Activated CD8-positive, alpha-beta T cell treated with anti-CD3 and anti-CD28 coated beads for 36 hours (primary cell): ENCODE results near the gene ADAMTS13. TPM values are rescaled to one million over a fixed set of nuclear protein-coding genes. Genes with fewer than 3 reads are reported as not detected.

Source experiments
- ATAC-seq: fragments of 200-7000 bp; cut with Tn5 transposase; one replicate; pipeline ENCODE4 v1.10.0; 2021; ENCODE audit warnings: mild to moderate bottlenecking, moderate library complexity
- CTCF ChIA-PET: fragments of 350-600 bp; sonication (Branson Sonifier 250); formaldehyde crosslinking; loops from one replicate; lab custom pipeline; 2021; ENCODE audit warnings: antibody characterized with exemption; lab: Charles Lee
- POLR2A ChIA-PET: fragments of 350-600 bp; sonication (Branson Sonifier 250); formaldehyde crosslinking; loops from one replicate; lab custom pipeline; 2021; ENCODE audit warnings: antibody characterized with exemption; lab: Charles Lee
- DNase-seq: peaks from one replicate; pipeline ENCODE4 v3.0.0-alpha.2; 2020
- H3K27ac Mint-ChIP-seq: one replicate; pipeline ENCODE4 v1.8.0; 2021; ENCODE audit warnings: mild to moderate bottlenecking, mixed read lengths
- H3K27me3 Mint-ChIP-seq: one replicate; pipeline ENCODE4 v1.8.0; 2021; ENCODE audit warnings: mixed read lengths
- H3K36me3 Mint-ChIP-seq: one replicate; pipeline ENCODE4 v1.8.0; 2021; ENCODE audit warnings: low read depth, mixed read lengths
- H3K4me1 Mint-ChIP-seq: one replicate; pipeline ENCODE4 v1.8.0; 2021; ENCODE audit warnings: low read depth, mixed read lengths
- H3K4me3 Mint-ChIP-seq: one replicate; pipeline ENCODE4 v1.8.0; 2021; ENCODE audit warnings: mild to moderate bottlenecking, moderate library complexity, mixed read lengths
- H3K9me3 Mint-ChIP-seq: one replicate; pipeline ENCODE4 v1.8.0; 2021; ENCODE audit warnings: mixed read lengths
- intact Hi-C: fragments of 100-400 bp; cut with micrococcal nuclease; formaldehyde crosslinking; loops from one replicate; pipeline ENCODE4 v1.10.0; 2022
- total RNA-seq, 2 experiments: library from RNA; stranded (reverse); gene quantifications; one replicate each; pipeline ENCODE4 v1.2.3, GENCODE V29; 2021
- TF ChIP-seq, protein P1 (sequence below): fragments of 200-600 bp; IDR thresholded peaks from one replicate; pipeline ENCODE4 v1.8.0; 2022; ENCODE audit warnings: antibody characterized with exemption, mild to moderate bottlenecking

Gene ADAMTS13
- total RNA-seq, 2 experiments from 2014 or later = 2.5 to 2.9 TPM

DNA sequence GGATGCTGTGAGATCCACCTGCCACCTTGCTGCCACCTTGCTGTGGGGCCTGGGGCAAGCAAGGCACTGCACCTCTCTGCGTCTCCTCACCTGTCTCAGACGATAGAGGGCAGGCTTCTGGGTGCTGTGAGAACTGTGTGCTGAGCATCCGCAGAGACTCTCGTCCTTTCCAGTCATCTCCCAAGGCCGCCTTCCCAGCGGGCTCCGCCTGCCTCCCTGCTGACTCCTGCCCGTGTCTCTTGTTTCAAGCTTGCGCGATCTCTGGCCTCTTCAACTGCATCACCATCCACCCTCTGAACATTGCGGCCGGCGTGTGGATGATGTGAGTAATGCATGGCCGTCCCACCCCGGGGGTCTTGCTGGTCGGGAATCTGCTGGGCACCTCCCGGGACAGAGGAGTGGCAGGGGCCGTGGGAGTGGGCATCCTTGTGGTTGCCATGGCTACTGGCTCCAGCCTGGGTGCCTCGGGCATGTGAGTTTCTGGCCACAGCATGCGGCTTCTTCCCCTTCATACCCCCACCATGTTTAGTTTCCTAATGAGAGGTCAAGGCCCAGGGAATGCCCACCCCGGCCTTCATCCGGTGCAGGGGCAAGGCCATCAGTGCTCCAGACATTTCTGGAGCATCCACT lies 41.2 kb downstream of the ADAMTS13 start:
- intact Hi-C loops = no loop called here
- no peaks in the 10 kb centered on the region for H3K27me3 Mint-ChIP-seq
- DNase-seq (no peak), ATAC-seq (no peak)
- POLR2A ChIA-PET = no interaction called here
- TF ChIP-seq, protein P1, sequence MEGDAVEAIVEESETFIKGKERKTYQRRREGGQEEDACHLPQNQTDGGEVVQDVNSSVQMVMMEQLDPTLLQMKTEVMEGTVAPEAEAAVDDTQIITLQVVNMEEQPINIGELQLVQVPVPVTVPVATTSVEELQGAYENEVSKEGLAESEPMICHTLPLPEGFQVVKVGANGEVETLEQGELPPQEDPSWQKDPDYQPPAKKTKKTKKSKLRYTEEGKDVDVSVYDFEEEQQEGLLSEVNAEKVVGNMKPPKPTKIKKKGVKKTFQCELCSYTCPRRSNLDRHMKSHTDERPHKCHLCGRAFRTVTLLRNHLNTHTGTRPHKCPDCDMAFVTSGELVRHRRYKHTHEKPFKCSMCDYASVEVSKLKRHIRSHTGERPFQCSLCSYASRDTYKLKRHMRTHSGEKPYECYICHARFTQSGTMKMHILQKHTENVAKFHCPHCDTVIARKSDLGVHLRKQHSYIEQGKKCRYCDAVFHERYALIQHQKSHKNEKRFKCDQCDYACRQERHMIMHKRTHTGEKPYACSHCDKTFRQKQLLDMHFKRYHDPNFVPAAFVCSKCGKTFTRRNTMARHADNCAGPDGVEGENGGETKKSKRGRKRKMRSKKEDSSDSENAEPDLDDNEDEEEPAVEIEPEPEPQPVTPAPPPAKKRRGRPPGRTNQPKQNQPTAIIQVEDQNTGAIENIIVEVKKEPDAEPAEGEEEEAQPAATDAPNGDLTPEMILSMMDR = no peak
- no peak overlapping the region for H3K4me3 Mint-ChIP-seq
- CTCF ChIA-PET = interaction anchor here (1.2 kb wide), 2 partner anchors 22 to 46 kb away, joined by 3 read pairs; no protein-coding TSS in a partner anchor
- no peaks in the 10 kb centered on the region for H3K9me3 Mint-ChIP-seq
- no peaks in the 10 kb centered on the region for H3K36me3 Mint-ChIP-seq
- peaks cover 8% of the 10 kb centered on the region for H3K4me1 Mint-ChIP-seq
- no peak overlapping the region for H3K27ac Mint-ChIP-seq

DNA sequence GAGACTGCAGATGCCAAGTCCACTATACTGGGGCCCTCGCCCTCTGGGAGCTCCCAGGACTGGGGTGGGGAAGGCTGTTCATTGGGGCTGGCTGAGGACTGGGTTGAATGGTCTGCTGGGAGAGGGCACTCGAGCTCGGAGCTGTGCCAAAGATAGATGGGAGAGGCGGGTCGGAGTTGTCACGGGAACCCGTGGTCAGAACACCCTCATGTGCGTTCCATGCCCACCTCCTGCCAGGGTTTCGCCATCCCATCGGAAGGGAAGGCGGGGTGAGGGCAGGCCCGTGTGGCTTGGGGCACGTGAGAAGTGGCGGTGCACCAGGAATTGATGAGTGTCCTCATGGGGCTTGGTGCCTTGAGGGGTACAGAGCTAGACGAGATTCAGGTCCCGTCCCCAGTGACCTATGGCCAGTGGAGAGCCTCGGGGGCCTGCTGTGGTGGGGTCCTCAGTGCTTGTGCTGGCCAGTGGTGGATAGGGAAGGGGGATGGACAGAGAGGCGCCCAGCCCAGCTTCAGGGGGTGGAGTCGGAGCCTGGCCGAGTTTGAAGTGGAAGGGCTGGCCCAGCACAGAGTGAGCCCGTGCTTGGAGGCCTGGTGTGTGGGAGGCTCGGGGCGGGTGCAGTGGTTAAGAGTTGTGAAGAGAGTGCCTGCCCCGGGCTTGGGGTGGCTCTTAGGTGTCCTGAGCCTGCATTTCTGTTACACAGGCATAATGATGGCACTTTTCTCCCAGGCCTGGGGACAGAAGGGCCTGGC lies 41.9 kb downstream of the ADAMTS13 start:
- intact Hi-C loops = no loop called here
- H3K4me3 Mint-ChIP-seq = no peak overlapping the region
- no peaks in the 10 kb centered on the region for H3K36me3 Mint-ChIP-seq
- DNase-seq (no peak), ATAC-seq (no peak)
- H3K27me3 Mint-ChIP-seq = no peaks in the 10 kb centered on the region
- ChIA-PET POLR2A (no interaction called here), CTCF (no interaction called here)
- H3K9me3 Mint-ChIP-seq = no peaks in the 10 kb centered on the region
- no peak overlapping the region for H3K27ac Mint-ChIP-seq
- TF ChIP-seq, protein P1 = no peak
- peaks cover 8% of the 10 kb centered on the region for H3K4me1 Mint-ChIP-seq

DNA sequence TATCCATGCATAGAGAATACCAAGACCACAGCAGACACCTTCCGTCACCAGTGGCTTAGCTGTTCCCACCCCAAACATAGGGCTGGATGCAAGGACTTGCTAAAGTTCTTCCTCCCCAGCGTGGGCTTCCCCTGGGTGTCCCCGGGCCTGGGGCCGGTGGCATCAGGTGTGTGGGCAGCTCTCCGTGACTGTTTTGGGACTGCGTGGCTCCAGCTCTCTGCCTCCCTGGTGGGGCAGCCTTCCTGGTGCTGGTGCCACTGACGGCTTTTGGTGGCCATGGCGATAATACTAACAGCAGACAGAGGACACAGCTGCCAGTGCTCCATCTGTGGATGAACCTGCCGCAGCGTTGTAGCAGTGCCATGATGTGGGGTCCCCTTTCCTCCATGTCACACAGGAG lies 42.5 kb downstream of the ADAMTS13 start:
- Mint-ChIP-seq H3K27me3 (no peaks in the 10 kb centered on the region), H3K36me3 (no peaks in the 10 kb centered on the region), H3K9me3 (no peaks in the 10 kb centered on the region), H3K4me1 (peaks cover 4% of the 10 kb centered on the region), H3K4me3 (no peak overlapping the region), H3K27ac (no peak overlapping the region)
- DNase-seq (no peak), ATAC-seq (no peak)
- intact Hi-C loops = no loop called here
- ChIA-PET CTCF (no interaction called here), POLR2A (no interaction called here)
- TF ChIP-seq, protein P1 = no peak

DNA sequence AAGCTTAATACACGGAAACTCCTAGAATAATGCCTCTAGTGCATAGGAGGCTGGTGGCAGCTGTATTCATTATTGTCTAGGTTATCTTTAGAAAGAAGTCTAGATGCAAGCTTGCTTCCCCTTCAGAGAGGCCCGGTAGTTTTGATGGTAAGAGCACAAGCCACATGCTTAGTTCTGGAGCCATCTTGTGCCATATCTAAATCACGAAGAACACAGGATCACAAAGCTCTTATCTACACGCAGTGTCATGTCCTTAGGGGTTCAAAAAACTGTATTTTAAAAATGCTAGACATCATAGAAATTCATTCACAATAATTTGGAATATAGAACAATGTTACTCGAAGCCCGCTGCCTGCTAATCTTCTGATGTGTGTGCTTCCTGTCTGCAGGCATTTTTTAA lies 43.8 kb downstream of the ADAMTS13 start:
- ChIA-PET CTCF (interaction anchor here (0.6 kb wide), 1 partner anchor 15 kb away, joined by 3 read pairs; no protein-coding TSS in a partner anchor), POLR2A (interaction anchor here (1.1 kb wide), 1 partner anchor 11 kb away, joined by 3 read pairs; no protein-coding TSS in a partner anchor)
- H3K4me1 Mint-ChIP-seq = no peaks in the 10 kb centered on the region
- H3K27me3 Mint-ChIP-seq = no peaks in the 10 kb centered on the region
- no peaks in the 10 kb centered on the region for H3K36me3 Mint-ChIP-seq
- DNase-seq (no peak), ATAC-seq (no peak)
- H3K27ac Mint-ChIP-seq = no peak overlapping the region
- H3K4me3 Mint-ChIP-seq = no peak overlapping the region
- TF ChIP-seq, protein P1 = no peak
- H3K9me3 Mint-ChIP-seq = no peaks in the 10 kb centered on the region
- intact Hi-C loops = no loop called here

DNA sequence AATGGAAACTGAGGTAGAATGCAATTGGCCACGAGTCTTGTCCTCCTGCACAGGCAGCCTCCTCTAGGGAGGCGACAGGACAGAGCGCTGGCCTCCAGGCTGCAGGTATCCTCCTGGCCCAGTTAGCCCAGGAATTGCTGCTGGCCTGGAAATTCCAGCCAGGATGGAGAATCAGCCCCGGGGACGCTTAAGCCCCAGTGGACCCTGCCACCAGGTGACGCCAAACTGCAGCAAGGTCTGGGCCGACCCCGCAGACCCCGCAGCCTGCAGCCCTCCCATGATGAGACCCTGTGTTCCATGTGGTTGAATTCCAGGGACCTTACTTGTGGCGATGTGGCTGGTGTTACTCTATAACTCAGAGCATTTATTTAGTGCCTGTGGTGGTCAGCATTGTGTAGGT lies 44.9 kb downstream of the ADAMTS13 start:
- peaks cover 2% of the 10 kb centered on the region for H3K36me3 Mint-ChIP-seq
- no peak for DNase-seq
- ChIA-PET POLR2A (interaction anchor here (0.8 kb wide), 1 partner anchor 8 kb away, joined by 3 read pairs; no protein-coding TSS in a partner anchor), CTCF (no interaction called here)
- intact Hi-C loops = no loop called here
- no peak overlapping the region for H3K4me3 Mint-ChIP-seq
- H3K27ac Mint-ChIP-seq = no peak overlapping the region
- H3K27me3 Mint-ChIP-seq = no peaks in the 10 kb centered on the region
- ATAC-seq = no peak
- H3K4me1 Mint-ChIP-seq = no peaks in the 10 kb centered on the region
- H3K9me3 Mint-ChIP-seq = no peaks in the 10 kb centered on the region
- TF ChIP-seq, protein P1 = no peak
